Cerebellar nuclear complex (tissue), 1 donor: ENCODE results near the gene SH3RF2.
"Not testable (repeated sequence)": the region's sequence is repeated elsewhere in the genome, so short reads cannot be mapped to it uniquely, and the experiment has no call there.

ENCODE experiments used
- DNase-seq, 2 experiments: peaks; one replicate each; lab custom pipeline; 2025; lab: John Stamatoyannopoulos, UW

Gene SH3RF2

DNA sequence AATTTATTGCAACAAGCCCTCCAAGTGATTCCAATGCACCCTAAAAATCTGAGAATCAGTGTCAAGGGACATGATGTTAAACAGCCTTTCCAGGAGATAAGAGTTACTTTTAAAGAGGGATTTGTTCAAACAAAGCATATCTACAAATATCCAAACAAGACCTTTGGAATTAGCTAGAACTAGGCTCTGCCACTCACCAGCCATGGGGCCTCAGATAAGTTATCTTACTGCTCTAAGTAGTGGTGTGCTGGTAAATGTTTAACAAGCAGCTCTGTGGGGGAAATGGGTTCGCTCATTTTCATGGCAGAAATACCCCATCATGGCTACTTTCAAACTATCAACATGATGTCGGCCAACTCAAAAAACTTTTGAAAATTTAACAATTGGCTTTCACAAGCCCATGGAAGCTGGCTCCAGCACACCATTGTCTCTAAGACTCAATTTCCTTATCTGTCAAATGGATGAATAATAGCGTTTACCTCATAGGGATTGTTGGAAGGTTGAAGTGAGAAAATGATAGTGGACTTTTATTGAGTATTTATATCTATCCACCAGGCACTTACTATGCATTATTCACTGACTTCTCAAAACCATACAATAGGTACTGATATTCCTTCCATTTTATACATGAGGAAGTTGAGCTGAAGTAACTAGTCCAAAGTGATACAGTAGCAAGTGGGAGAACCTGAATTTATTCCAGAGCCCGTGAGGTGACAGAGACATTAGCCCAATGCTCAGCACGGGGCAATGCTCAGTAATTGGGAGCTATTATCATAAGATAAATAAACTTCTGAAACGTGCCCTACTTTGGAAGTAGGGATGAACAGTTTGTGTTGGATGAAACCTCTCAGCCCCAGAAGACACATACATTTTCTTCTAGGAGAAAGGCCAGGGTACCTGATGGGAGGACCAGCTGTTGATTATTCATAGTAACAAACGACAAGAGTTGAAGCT lies 43.2 kb downstream of the SH3RF2 start:
- no peak for DNase-seq

DNA sequence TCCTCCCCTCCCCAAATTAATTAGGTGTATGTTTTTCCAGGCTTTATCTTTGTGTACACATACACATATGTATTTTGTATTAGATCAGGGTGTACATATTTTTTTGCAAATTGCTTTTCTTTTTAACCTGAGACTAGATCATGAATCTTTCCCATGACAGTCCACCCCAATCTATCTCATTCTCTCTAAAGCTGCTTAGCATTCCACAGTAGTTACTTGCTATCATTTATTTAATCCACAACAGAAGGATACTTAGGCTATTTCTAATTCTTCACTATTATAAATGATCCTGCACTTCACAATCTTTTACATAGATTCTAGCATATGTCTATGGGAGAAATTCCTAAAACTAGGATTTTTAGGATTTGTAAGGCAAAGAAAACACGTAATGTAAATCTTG lies 43.9 kb downstream of the SH3RF2 start:
- no peak for DNase-seq

- no peak for DNase-seq
Observed at GRCh38 chr5:145980718-145981117, 44.3 kb downstream of the SH3RF2 start.

DNA sequence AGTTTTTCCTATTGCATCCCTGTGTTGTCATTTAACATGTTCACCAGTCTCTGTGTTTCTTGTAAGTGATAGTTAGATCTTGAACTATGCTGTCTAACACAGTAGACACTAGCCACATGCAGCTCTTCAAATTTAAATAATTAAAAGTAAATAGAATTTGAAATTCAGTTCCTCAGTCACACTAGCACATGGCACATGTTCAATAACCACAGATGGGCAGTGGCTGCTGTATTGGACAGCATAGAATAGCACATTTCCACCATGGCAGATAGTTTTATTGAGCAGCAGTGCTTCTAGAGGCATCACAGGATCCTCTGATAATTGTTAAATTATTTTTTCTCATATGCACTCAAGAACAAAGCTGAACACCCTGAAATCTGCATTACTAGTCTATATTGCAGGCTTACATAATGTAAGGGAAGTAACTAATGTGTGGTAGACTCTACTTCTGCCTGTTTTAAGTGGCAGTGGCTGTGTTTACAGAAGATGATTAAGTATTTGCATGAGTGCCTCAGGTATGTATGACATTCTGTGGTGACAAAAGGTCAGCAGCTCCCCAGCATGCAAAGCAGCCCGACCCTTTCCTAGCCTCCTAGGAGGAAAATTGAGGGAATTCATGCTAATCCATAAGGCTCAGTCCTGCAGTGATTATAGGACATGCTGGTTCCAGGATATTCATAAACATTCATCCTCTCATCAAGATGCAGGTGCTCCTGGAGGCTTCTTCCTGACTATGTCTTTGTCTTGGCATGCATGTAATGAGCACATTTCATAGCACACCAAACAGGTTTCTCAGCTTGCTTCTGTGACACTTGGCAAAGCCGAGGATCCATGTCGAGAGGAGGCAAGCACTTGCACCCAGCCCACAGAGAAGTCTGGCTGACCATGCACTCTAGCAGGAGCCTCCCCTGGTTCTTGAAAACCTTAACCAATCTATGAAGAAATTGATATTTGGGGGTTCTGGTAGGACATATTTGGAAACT lies 45.5 kb downstream of the SH3RF2 start:
- no peak for DNase-seq

DNA sequence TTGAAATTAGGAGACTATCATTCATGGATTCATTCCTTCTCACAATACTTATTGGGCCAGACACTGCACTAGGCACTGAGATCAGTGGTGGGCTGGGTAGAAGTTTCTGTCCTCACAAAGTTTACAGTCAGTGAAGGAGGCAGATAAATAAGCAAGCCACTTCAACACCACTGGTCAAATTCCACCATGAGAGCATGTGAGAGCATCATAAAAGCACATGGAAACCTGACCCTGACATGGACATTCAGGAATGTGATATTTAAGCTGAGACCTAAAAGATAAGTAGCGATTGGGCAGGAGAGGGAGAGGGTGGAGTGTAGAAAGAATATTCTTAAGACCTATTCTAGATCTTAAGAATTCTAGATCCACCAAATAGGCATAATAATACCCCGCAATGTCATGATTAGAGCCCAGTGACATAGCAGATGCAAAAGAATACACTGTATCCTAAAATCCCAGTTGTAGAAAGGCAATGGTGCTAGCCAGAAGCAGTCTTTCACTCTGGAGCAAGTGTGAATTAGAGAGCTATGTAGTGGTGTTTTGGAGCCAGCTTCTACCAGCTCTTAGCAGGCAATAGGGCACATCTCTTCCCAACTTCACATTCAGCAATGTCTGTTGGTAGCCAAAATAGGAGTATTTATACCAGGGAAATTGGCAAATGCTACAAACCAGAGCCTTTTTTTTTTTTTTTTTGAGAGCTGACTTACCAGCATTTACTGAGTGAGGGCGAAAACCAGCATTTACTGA lies 46.4 kb downstream of the SH3RF2 start:
- DNase-seq: no peak

GRCh38 chr5:145983446-145983845 lies 47.1 kb downstream of the SH3RF2 start:
- no peak for DNase-seq

DNA sequence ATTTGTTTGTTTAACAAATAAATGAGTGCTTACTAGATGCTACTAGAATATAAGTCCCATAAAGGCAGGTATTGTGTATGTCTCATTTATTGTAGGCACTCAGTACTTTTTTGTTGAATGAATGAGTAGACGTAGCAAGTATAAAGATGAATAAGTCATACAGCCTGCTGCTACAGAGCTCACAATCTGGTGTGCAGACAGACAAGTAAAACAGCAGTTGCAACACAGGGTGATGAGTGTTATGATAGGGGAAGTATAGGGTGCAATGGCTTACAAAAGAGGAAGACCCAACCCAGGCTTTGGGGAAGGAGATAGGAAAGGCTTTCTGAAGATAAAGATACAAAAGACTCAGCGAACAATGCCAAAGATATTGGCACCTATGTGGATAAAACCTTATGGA lies 47.7 kb downstream of the SH3RF2 start:
- DNase-seq: no peak

DNA sequence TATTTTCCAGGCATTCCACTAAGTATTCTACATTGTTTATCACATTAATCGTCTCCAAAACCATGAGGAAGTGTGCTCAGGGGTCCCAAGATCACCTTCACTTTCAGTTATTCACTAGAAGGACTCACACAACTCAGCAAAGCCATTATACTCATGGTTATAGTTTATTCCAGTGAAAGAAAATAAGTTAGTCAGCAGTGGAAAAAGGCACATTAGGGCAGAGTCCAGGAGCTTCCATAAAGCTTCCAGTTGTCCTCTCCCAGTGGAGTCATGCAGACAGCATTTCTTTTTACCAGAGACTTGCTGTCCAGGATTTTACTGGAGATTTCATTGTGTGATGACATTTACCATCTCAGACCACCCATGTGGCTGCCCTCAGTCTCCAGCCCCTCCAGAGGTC lies 51.5 kb downstream of the SH3RF2 start:
- DNase-seq: no peak

DNA sequence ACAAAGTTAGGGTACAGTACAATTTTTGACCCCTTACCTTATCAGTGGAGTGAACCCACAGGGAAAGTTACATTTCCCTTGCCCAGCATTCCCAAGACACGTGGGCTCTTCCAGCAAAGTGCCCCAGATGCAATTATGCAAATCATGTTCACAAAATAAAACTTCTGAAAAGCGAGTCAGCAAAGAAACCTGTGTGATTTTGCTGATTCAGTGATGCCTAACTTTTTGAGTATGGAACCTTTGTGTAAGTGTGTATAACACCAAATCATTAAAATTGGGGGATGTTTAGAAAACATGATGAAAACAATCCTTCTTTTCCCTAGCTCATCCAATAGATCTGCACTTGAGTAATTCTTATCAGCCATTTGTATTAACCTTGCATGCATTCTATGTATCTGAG lies 52.6 kb downstream of the SH3RF2 start:
- no peak for DNase-seq

- no peak for DNase-seq
Observed at GRCh38 chr5:145989428-145989827, 53.0 kb downstream of the SH3RF2 start.

GRCh38 chr5:145990170-145990569 lies 53.8 kb downstream of the SH3RF2 start:
- no peak for DNase-seq

- no peak for DNase-seq
Observed at GRCh38 chr5:145991044-145991575, 54.7 kb downstream of the SH3RF2 start.

GRCh38 chr5:145993538-145993937 lies 57.2 kb downstream of the SH3RF2 start:
- DNase-seq: not testable (repeated sequence)

DNA sequence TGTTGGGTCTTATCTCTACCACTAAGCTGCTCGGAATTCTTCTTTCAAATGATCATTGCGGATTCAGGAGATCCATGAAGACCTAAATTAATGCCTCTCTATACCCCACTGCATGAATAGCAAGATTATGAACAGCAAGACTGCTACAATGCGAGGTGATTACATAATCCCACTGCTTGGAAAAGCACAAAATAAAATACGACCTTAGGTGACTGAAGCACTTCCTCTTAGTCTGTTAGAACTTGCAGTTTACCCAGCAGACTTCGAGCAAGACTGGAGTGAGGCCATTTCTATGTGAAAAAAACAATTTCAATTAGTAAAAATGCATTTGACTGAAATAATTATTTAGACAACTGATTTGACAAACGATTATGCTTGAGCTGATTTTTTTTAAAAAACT lies 59.8 kb downstream of the SH3RF2 start:
- DNase-seq: no peak

DNA sequence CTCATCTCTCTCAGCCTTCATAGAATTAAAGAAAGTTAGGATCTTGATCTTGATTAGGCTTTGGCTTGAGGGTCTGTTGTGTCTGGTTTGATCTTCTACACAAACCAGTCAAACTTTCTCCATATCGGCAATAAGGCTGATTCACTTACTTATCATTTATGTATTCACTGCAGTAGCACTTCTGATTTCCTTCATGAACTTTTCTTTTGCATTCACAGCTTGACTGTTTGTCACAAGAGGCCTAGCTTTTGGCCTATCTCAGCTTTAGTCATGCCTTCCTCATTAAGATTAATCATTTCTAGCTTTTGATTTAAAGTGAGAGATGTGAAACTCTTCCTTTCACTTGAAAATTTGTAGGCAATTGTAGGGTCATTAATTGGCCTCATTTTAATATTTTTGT lies 62.8 kb downstream of the SH3RF2 start:
- no peak for DNase-seq

- DNase-seq: no peak
Observed at GRCh38 chr5:146000072-146000471, 63.7 kb downstream of the SH3RF2 start.

GRCh38 chr5:146001544-146002190 lies 65.3 kb downstream of the SH3RF2 start:
- DNase-seq: no peak

DNA sequence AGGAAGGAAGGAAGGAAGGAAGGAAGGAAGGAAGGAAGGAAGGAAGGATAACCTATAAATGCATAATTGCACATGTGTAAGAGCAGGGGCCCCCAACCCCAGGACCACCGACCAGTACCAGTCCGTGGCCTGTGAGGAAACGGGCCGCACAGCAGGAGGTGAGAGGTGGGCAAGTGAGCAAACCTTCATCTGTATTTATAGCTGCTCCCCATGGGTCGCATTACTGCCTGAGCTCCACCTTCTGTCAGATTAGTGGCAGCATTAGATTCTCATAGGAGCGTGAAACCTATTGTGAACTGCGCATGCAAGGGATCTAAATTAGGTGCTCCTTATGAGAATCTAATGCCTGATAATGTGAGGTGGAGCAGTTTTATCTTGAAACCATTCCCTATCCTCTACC lies 66.1 kb downstream of the SH3RF2 start:
- DNase-seq: no peak

- DNase-seq: no peak
Observed at GRCh38 chr5:146003852-146004251, 67.5 kb downstream of the SH3RF2 start.

DNA sequence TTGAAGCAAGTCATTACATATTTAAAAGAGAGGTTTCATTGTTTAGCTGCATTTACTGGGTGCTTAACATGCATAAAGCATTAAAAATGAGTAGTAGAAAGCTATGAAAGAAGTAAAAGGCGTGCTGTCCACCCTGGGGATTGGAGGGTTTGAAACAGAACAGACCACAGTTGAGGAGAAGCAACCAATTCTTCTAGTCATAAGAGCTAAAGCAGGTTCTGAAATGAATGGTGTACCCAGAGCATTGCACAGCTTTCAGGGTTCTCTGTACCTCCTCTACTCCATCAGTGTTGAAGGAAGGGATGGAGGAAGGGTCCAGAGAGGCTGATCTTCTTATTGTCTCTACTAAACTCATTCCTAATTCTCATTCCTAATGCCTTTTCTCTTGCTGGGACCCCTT lies 68.9 kb downstream of the SH3RF2 start:
- no peak for DNase-seq

DNA sequence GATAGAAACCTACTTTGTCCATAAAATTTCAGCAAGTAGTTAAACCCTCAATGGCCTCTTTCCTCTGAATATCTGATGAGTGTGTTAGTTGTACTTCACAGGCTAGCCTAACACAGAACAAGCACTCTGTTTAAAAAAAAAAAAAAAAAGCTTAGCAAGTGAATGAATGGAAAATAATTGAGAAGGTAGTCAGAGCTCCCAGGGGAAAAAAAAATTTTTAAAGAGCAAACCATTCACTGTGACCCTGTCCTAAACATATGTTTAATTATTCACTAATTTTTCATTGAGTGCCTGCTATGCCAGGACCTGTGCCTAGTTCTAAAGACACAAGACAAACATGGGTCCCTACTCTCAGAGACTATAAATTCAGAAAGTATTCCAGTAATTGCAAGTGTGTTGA lies 69.3 kb downstream of the SH3RF2 start:
- DNase-seq: no peak
